GM10266 (cell line): ENCODE data around the gene ZAP70.

ENCODE experiments used
- DNase-seq: peaks from one replicate; pipeline ENCODE4 v3.0.0; 2012; ENCODE audit errors: extremely low spot score
- CTCF ChIP-seq: IDR thresholded peaks from 2 replicates; pipeline ENCODE4 v1.5.1; 2012; ENCODE audit warnings: mild to moderate bottlenecking, low read depth; ENCODE audit not compliant: control insufficient read depth, insufficient read depth; ENCODE audit errors: missing control alignments

ZAP70 gene

DNA sequence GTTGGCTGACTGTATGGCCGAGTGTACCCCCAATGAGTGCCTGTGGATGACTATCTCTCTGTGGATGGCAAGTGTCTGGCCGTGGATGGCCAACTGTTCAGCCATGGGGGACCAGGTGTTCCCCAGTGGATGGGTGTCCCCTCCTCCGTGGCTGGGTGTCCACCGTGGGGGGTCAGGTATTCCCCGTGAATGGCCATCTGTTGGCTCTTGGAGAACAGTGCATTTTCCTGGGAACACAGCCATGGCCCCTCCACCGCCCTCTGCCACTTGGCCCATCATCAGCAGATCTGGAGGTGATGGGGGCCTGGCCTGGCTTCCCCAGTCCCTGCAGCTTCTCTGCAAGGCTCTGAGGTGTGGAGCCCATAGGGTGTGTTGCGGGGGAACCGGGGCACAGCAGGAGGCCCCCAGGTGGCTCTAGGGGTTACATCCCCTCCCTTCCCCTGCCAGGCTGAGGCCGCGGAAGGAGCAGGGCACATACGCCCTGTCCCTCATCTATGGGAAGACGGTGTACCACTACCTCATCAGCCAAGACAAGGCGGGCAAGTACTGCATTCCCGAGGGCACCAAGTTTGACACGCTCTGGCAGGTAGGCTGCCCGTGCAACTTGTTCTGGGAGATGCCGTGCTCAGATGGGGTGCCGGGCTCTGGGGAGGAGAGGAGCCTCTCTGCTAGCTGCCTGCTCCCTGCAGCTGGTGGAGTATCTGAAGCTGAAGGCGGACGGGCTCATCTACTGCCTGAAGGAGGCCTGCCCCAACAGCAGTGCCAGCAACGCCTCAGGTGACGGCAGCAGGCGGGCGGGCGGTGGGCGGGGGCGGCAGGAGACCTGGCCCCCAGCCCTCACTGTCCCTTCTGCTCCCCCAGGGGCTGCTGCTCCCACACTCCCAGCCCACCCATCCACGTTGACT lies 19.3 kb downstream of the ZAP70 start:
- no peak for DNase-seq
- TF ChIP-seq CTCF: no peak

GRCh38 chr2:97733341-97734035 lies 20.1 kb downstream of the ZAP70 start:
- TF ChIP-seq CTCF: no peak
- no peak for DNase-seq

DNA sequence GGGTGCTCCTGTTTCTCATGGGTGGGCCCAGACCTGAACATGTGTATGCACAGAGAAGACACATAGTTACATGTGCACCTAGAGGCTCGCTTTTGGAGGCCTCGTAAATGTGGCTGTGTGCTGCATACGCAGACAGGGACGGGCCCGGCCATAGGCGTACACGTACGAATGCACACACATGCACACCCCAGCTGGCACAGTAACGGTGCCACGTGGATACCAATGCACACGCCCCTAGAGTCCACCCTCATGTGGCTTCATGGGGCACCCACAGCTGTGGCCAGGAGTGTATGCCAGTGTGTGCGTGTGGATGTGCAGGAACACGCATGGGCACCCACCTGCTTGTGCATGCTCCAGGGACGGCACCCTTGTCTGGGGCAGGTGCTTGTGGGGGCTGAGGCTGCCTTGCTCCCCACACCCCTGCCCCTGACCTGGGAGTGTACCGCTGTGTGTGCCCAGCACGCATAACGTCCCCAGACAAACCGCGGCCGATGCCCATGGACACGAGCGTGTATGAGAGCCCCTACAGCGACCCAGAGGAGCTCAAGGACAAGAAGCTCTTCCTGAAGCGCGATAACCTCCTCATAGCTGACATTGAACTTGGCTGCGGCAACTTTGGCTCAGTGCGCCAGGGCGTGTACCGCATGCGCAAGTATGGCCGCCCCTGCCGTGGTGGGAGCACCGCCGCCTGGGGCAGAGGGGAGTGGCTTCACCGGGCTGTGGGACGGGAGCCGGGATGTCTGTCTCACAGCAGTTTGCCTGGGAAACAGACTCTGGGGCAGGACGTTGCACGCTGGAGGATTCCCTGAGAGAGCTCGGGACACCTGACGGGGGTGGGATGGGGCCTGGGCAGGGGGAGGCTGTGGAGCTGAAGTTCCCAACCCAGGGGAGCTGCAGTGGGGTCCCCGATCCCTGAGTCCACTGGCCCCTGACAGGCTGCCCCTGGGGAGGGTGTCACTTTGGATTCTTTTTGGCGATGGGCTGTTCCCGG lies 21.0 kb downstream of the ZAP70 start:
- no peak for TF ChIP-seq CTCF
- no peak for DNase-seq

- no peak for DNase-seq
- no peak for TF ChIP-seq CTCF
Measured at GRCh38 chr2:97735161-97735561, 21.8 kb downstream of the ZAP70 start.

DNA sequence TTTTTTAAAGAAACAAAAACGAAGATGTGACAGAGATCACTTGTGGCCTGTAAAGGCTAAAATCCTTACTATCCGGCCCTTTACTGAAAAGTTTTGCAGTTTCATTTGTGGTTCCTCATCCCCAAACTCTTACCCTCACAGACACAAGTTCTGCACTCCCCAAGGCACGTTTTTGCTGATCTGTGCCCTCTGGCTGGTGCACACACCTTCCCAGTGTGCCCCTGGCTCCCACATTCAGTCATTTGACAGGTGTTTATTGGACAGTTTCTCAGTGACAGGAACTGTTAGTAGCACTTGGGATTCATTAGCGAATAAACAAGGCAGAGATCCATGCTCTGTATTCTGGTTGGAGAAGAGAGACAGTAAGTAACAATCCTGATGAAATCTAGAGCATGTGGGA lies 22.8 kb downstream of the ZAP70 start:
- no peak for DNase-seq
- no peak for TF ChIP-seq CTCF

- TF ChIP-seq CTCF: no peak
- no peak for DNase-seq
Measured at GRCh38 chr2:97736608-97737330, 23.4 kb downstream of the ZAP70 start.
